Endothelial cell of hepatic sinusoid (primary cell): ENCODE data around the gene RALGPS2.

Source experiments
- in situ Hi-C: cut with HindIII; loops from 2 replicates; pipeline ENCODE4 v1.10.0; 2017; ENCODE audit warnings: low sequenced_read_pairs

The RALGPS2 gene

DNA sequence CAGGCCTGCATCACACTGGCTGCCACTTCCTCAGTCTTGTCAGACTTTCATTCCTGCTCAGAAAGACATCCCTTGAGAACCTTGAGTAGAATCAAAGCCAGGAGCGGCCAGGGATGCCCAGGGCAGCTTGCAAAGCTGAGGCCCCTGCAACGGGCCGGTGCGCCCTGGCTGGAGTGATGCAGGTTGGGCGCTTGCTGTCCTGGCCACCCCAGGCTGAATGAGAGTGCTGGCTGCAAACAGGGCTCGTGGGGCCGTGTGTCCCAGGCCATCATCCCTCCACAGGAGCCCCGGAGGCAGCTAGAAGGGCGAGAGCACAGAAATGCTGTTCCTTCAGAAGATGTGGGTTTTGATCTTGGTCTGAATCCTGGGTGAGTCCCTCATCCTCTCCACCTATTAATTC, 233.4 kb downstream of the RALGPS2 start:
- in situ Hi-C loops: no loop called here

DNA sequence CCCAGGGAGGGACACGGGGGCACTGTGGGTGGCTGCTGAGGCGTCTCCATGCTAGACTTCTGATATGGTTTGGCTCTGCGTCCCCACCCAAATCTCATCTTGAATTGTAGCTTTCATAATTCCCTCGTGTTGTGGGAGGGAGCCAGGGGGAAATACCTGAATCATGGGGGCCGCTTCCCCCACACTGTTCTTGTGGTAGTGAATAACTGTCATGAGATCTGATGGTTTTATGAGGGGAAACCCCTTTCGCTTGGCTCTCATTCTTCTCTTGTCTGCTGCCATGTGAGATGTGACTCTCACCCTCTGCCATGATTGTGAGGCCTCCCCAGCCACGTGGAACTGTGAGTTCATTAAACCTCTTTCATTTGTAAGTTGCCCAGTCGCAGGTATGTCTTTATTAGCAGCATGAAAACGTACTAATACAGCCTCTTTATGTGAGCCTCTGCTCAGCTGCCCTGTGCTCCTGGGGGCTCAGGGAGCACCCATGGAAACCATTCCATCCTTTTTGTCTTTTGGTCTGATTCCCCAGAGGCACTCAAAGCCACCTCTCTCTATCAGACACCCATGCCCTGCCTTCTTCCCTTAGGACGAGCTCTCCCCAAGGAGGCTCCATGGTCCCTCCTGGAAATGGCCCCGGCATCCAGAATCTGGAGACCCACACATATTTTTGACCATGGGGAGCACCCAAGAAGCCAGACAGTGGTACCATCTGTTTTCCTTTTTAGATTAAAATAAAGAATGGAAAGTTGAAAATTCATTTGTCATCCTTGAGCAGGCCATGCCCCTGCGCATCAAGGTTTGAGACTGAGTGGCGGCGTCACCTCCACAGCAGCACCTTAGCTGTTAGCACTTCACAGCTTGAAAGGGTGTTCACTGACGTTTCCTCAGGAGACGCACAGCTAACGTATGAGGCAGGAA, 234.8 kb downstream of the RALGPS2 start:
- in situ Hi-C loops: no loop called here

DNA sequence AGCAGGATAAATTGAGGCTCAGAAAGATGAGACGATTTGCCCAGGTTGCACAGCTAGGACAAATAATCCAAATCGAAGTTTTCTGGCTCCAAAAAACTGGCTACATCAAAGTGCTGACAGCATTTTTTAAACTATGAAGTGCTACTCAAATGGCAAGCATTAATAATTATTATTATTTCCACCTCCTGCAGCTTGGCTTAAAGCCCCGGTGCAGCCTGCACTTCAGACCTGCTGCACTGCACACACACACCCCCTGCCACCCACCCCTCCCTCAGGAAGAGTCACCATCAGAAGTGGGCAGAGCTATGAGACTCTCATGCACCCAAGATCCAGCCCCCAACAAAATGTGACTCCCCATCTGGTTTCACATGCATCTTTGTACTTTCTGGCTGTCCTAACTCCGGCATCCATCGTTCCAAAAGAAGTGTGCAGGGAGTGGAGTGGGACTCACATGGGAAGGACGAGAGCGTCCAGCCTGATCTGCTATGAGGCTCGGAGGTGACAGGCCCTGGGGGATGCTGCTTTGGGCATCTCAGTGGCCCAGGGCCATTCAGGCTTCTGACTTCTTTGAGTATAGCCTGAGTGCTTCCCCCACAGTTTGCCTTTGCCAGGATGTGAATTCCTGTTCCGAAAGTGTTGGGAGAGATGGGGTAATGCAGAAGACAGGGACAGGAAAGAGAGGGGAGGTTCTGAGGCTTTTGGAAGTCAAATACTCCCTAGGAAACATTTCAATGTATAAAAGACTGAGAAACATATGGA, 235.6 kb downstream of the RALGPS2 start:
- in situ Hi-C loops: no loop called here

DNA sequence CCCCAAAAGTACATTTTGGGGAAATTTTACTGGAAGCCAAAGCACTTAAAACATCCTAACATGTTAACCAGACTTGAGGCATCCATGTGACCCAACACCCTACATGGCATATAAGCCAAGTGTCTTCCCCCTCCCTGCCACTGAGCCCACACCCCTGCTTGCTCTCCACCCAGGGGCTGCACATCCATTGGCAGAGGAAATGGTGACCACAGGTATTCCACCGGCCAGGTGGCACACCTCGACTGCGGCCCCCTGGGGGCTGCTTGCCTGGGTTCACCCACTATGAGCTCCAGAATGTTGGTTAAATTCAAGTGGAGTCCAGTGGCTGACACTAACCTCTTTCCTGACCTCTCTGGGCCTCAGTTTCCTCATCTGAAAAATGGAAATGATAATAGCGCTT, 236.3 kb downstream of the RALGPS2 start:
- in situ Hi-C loops: no loop called here

DNA sequence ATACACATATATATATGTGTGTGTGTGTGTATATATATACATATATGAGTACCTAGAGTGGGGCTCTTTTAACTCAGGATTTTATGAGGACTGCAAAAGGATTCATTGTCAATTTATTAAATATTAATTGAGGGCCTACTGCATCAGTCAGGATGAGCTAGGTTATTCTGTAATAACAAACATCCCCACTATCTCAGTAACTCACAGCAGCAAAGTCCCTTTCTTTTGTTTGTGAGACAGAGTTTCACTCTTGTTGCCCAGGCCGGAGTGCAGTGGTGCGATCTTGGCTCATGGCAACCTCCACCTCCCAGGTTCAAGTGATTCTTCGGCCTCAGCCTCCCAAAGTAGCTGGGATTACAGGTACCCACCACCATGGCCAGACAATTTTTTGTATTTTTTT, 236.8 kb downstream of the RALGPS2 start:
- in situ Hi-C loops: no loop called here

DNA sequence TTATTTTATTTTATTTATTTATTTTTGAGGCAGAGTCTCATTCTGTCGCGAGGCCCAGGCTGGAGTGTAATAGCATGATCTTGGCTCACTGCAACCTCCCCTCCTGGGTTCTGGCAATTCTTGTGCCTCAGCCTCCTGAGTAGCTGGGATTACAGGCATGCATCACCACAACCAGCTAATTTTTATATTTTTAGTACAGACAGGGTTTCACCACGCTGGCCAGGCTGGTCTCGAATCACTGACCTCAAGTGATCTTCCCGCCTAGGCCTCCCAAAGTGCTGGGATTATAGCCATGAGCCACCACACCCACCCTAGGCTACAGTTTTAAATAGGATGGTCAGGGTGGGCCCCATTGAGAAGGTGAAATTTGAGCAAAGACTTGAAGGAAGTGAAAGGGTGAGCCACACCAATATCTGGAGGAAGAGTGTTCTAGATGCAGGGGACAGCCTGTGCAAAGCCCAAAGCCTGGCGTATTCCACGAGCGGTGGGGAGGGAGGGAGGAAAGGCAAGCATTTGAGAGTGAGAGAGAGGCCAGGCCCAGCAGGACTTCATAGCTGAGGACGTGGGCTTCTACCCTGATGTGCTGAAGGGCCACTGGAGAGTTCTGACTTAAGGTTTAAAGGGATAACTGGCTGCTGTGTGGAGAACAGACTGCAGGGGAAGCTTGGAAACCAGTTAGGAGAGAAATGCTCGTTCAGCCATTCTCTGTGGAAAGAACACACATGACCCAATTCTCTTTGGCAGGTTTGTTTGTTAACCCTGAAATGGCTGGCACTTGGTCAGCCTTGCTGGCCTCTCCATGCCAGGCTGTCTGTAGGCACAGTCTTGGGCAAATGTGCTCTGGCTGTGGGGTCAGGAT, 238.0 kb downstream of the RALGPS2 start:
- in situ Hi-C loops: no loop called here

DNA sequence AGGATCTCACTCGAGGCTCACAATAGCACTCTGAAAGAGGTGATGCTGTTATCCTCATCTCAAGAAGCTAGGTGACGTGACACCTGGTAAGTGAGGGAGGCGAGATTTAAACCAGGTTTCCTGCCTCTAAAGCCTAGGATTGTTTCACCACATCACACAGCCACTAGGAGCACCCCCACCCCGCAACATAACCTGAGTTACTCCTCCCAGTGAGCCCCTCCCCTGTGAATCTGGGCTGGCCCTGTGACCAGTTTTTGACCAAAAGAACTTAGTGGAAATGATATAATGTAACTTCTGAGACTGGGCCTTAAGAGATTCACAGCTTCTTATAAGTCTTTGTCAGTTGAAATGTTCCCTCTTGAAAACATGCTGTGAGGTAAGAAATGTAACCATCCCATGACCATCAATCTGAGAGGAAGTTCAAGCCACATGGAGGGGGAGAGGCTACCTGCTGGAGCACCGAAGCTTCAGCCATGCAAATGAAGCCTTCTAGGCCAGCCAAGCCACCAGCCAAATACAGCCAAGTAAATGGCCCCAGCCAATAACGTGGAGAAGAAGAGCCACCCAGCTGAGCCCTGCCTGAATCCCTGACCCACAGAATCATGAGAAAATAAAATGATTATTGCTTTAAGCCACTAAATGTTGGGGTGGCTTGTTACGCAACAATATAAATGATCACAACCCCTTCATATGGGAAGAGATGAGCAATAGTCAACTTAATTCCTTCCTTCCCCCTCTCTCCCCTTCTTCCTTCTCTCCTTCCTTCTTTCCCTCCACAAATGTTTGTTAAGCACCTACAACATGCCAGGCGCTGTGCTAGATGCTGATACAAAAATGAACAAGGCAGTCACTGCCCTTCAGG, 239.7 kb downstream of the RALGPS2 start:
- in situ Hi-C loops: no loop called here

DNA sequence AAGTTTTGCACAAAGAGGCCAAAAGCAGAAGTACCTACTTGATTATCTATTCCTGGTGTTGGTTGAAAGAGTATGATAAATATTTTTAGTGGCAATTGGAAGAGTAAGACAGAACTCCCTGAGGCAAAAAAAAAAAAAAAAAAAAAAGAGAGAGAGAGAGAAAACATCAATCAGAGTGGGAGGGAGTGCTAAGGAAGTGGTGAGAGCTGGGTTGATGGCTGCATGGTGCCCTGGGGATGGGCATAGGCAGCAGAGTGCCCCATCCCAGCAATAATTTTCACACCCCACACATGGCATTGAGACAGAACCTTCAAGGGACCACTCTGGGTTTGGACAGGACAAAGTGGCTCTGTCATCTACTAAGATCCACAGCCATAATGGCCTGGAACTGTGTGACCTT, 241.3 kb downstream of the RALGPS2 start:
- in situ Hi-C loops: no loop called here

DNA sequence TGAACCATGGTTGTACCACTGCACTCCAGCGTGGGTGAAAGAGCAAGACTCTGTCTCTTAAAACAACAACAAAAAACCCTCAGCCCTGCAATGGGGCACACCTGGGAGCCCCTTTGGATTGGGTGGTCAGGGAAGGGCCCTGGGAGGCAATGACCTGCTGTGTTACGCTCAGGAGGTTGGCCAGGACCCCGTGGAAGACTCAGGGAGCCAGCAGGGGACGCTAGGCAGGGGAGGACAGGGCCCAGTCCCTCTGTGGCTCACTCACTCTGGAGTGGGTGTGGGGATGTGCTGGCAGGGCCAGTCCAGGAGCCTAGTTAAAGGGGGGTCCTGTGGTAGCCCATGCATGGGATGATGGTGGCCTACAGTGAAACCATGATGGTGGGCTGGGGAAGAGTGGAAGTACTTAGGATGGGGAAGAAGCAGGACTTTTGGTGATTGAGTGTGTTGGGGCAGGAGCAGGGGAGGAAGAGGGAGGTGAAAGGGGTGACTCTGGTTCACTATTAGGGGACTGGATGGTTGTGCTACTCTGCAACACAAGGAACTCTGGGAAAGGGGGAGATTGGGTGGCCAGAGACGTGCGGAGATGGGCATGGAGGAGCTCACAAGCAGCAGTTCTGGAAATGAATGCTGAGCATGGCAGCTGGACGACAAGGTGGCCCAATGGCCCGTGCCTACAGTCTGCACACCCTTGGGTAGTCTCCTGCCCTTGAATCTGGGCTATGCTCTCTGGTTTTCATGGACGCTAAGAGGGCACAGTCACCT, 244.4 kb downstream of the RALGPS2 start:
- in situ Hi-C loops: no loop called here

DNA sequence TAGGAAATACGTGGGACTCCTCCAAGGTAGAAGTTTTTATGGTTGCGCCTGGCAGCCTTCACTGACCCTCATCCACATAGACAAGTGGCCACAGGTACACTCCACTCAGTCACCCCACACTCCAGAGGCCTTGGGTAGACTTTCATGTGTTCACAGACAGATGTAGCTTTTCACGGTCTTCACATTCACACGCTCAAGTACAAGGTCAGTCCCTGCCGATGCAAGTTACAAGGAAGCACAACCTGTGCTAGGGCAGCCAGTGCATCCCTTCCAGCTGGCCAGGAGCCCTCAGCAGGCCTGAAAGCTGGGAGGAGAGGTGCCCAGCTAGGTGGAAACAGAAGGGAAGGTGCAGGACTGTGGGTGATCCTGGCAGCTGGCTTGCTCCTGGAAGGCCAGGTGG, 245.1 kb downstream of the RALGPS2 start:
- in situ Hi-C loops: no loop called here
